ENCODE data around the gene FCRL6.

- TF ChIP-seq CTCF (IDR thresholded peaks at IDR 0.05; ENCODE audit: low read depth, low read length) (peak; percentile 66), POLR2A (IDR thresholded peaks at IDR 0.05; ENCODE audit: extremely low read depth, insufficient read length) (no peak), MYC (IDR thresholded peaks at IDR 0.05; ENCODE audit: low read depth, low read length) (no peak)
Measured at GRCh38 chr1:159780583-159781582, 21.3 kb upstream of the FCRL6 start, which contains the start of gene DUSP23.

Data from NB4 (cell line).